ENCODE measurements around the gene NCAM2.
A peak's percentile ranks its signal among the peaks of the same experiment; 100 is the strongest.

NCAM2 gene

DNA sequence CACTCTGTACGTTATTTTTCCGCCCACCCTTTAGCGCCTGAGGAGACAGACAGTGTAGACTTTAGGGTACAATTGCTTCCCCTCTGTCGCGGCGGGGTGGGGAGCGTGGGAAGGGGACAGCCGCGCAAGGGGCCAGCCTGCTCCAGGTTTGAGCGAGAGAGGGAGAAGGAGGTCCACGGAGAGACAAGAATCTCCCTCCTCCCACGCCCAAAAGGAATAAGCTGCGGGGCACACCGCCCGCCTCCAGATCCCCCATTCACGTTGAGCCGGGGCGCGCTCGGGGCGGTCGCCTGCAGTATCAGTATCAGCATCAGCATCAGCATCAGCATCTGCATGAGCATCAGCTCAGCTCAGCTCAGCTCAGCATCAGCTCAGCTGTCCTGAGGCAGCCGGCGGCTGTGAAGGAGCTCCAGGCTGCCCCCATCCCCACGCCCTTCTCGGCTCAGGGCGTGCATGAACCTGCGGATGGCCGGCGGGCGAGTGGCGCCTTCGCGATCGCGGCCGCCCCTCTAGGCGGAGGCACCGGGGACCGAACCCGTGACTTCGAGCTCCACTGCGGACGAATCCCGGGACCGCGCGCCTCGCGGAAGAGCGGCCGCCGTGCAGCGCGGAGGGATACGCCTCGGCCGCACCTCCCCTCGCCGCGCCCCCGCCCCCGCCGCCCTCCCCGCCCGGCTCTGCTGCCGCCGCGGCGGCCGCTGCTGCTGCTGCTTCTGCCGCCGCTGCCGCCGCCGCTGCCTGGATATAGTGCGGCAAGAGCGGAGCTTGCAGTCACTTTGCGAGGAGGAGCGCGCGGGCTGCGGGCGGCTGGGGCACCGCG, at the start of gene NCAM2:
NCAM2 (plus strand) TSS at position 774 of the 820 bp plus-strand sequence.
- peak; percentile 19 to 36 for DNase-seq (ENCODE audit: low read depth in 1 of 2, low spot score in 1 of 2)

DNA sequence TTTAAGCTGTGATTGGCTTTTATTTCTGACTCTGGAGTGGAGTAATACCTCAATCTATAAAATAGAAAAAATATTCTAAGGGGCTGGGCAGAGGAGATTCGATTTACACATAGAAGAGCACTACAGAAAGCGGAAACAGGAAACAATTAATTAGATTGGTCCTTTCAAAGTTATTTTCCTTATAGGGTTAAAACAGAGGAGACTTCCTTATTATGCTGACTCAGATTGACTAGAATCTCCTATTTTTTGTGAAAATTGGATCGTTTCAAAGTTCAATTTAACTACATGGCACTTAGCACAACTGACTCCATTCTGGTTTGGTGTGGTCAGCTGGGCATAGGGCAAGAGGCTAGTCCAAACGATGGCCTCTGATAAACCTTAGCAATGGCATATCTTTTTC, 48.3 kb upstream of the NCAM2 start:
- no peak for DNase-seq (ENCODE audit: low read depth in 1 of 2, low spot score in 1 of 2)

DNA sequence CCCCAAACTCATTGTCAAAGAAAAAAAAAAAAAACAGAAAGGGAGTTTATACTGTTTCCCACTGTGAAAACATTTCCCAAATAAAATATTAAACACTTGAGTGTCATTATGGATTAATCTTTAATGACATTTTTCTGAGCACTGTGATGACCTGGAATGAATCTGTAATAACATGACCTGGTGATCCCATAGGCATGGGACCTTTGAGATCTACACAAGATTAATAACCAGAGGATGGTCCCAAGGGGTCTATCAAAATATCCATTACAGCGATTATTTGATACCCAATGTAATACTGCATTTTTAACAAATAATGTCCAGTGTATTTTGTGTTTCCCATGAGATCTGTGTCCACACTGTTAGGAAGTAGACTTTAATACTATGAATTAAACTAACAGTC, 32.4 kb upstream of the NCAM2 start:
- DNase-seq (ENCODE audit: low read depth in 1 of 2, low spot score in 1 of 2), result no peak

DNA sequence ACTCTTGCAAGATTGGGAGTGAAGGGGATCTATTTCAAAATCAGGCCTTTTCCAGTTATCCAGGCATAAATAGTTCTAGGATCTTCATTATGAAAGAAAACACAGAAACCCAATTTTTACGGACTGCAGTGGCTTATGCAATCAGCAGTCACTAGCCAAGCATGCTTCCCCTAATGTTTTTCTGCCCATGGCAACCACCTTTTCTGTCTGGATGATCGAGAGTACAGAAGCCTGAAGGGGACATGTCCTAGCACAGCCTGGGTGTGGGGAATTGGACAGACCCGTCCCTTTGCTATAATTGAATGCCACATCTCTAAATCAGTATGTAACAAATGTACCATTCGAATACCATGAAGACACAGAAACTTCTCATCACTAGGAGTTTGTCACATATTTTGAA, 29.8 kb upstream of the NCAM2 start:
- DNase-seq (ENCODE audit: low read depth in 1 of 2, low spot score in 1 of 2), result no peak

DNA sequence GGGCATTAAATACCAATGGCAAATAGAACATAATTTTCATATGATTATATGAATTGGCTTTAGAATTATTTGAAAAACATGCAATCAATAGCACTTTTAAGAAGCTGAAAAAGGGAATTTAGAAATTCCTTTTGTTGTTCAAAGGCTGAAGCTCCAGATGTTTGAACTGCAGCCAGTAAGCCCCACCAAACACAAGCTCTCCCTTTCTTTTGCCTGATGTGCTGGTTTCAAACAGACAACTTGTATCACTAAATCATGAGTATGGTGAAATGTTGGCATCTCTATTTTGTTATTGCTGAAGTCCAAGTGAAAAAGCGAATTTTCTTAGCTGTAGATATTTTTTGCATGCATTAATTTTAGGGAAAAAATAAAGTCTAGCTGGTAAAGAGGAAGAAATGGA, 27.5 kb upstream of the NCAM2 start:
- no peak for DNase-seq (ENCODE audit: low read depth in 1 of 2, low spot score in 1 of 2)

DNA sequence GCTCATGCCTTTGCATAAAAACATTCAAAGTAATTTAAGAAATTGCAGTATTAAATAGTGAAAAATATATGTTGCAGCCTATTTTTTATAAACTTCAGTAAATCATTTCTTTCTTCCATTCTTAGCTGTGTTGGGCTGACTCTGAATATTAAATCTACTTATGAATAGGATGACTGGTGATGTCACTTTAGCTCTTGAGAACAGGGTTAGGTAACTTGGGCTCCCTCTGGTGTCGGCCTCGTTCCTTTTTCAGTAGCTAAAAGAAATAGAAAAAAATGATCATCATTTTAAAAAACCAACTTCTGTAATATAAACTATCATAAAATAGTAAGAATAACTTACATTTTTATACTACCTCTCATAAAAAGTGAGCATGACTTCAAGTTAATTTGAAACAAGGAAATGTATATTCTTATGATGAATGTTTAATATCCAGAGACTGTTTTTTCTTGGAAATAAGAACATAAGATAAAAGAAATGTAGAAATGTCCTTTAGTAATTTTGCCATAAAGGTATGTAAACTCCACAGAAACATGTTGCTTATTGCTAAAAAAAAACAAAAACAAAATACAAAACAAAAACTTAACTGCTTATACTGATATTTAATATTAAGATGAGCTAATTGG, 26.8 kb upstream of the NCAM2 start:
- DNase-seq (ENCODE audit: low read depth in 1 of 2, low spot score in 1 of 2), result no peak

DNA sequence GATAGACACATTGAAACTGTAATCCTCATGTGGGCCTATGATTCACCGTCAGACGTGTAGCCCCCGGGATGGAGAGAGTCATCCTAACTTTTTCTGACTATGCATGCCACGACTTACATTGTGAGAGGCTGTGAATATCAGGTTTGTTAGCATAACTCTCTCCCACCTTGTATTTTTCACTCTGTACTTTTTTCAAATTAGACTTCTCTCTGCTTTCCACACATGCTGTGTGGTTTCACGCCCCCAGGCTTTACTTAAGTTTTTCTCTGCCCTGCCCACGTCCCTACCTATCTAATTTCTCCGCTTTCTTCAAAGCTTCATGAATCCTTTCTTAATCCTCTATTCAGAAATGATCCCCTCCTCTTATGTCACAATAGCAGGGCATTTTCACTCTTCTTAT, 3.4 kb upstream of the NCAM2 start:
- no peak for DNase-seq (ENCODE audit: low read depth in 1 of 2, low spot score in 1 of 2)

DNA sequence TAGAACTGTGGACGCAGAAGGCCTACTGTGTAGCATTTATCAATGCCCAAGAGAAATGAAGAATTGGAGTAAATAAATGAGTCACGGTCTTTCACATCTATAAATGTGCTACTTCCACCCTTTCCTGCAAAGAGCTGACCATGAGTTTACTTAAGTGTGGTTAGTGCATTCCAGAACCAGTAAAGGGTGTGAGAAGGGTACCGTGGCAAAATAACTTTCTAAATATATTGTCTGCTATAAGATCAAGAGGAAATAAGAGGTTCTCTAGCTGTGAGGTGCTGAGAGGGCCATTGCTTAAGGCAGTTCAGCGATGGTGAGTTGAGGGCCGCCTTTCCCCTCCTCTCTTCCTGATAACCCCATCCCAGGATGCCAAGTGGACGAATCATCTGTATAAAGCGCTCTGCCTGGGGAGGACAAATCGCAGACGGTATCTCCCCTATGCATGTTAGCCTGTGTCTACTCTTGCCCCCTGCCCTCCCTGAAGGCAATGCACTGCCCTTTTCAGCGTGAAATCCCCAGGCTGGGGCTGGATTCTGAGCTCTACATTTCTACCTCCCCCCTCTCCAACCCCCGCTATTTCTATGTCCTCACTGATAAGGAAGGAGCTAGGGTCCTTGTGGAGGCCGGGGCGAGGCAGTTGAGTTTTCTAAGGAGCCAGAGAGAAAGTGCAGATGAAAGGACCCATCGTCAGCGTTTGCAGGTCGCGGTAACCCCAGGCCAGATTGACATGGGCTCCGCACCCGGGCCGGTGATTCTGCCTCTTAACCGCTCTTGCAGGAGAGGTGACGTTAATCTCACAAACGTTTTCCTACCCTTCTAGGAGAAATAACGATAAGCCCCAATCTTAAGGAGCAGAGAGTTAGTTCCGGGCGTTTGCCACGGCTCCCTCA, 1.5 kb upstream of the NCAM2 start:
- no peak for DNase-seq (ENCODE audit: low read depth in 1 of 2, low spot score in 1 of 2)

DNA sequence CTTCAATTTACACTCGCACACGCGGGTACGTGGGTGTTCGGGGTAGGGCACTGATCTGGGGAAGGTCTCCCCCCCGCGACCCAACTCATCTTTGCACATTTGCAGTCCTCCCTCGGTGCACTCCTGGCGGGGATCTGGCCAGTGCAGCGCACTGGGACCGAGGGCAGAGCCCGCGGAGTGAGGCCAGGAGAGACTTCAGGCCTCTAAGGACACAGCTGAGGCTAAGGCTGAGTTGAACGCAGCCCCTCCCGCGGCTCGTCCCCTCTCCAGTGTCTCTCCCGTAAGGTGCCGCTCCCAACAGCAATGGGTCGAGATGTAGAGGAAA, 936 bp upstream of the NCAM2 start:
- no peak for DNase-seq (ENCODE audit: low read depth in 1 of 2, low spot score in 1 of 2)

DNA sequence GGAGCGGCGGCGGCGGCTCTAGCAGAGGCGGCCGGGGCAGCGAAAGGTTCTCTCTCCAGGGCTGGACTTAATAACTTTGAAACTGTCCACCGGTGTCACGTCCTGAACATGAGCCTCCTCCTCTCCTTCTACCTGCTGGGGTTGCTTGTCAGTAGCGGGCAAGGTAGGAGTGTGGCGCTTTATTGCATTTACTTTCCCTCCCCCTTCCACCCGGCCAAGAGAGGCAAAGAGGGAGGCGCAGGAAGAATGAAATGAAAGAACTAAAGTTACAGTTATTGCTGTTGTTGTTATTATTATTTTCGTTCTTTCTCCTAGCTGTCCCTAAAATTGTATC, 214 bp downstream of the NCAM2 start:
- no peak for DNase-seq (ENCODE audit: low read depth in 1 of 2, low spot score in 1 of 2)

DNA sequence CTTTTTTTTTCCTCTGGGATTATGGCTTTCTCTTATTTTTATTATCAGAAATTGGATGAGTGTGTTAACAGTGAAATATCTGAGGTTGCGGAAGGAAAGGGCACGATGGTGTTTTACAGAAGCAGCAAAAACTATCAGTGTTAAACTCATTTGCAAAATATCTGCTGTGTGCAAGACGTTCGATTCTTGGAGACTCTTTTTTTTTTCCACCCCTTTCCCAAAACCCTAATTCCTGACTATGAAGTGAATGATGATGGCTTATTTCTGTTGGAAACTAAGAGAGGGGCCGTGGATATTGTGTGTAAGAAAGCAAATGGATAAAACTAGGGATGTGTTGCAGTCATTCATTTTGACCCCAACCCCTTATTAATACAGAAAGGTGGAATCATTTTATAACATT, 677 bp downstream of the NCAM2 start:
- DNase-seq (ENCODE audit: low read depth in 1 of 2, low spot score in 1 of 2), result no peak

DNA sequence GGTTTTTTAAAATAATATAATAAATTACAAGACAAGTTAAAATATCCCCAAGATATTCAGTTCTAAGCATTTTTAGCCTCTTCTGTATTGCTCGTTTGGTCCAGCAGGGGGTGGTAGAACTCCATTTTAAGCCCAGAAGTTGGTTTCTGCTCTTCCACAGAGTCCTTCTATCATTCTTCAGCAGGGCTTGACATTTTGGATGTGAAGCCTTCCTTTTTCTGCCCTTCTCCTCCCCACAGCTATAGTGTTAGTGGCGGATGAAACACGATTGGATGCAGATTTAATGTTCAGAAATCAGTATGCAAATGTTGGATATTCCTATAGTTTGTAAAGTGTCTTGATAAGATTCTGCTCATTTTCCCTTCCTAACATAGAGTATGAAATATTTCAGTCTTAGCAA, 1.4 kb downstream of the NCAM2 start:
- peak in 1 of 2 donors; percentile 3 for DNase-seq (ENCODE audit: low read depth in 1 of 2, low spot score in 1 of 2)

DNA sequence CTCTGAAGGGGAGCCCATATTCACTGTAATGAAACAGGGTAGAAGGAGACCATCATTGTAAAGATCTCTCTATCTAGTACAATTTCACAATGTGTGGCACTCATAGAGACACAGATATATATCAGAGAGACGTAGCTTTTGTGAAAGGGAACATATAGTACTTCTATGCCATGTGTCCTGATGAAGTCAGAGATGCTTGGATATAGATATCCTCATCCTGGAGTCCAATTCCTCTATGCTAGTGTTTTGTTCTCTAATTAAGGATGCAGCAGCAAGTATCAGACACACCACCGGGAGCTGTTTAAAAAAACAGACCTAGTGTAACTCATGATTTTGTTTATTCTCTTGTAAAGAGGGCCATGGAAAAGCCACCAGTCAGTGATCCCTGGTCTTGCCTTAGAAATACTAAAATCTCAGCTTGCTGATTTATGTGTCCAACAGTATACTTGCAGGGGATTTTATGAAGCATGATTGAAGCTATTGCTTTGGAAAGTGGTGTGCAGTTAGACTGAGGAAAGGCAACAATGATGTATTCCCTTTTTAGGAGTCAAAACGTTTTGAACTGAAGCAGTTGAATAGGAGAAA, 2.5 kb downstream of the NCAM2 start:
- DNase-seq (ENCODE audit: low read depth in 1 of 2, low spot score in 1 of 2), result no peak

DNA sequence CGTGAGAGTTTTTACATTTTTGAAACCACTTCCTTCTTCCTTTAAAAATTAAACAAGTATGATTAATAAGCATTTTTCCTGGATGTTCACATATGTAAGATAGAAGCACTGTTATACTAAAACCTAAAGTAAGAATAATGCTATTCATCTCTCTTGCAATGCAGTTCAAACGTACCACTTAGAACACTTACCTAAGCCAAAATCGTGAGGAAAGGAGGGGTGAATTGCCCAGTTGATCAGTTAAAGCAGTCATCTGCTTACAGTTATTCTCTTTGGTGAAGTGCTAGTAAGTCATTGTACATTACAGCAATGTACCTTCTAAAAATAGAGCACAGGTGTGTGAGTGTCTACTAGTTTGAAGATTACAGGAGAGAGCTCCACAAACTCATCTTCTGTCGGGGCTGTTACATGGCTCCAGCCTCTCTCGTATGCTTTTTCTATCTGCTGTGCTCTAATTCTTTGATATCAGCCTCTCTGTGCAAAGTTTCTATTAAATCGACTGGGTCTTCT, 3.4 kb downstream of the NCAM2 start:
- DNase-seq (ENCODE audit: low read depth in 1 of 2, low spot score in 1 of 2), result no peak

DNA sequence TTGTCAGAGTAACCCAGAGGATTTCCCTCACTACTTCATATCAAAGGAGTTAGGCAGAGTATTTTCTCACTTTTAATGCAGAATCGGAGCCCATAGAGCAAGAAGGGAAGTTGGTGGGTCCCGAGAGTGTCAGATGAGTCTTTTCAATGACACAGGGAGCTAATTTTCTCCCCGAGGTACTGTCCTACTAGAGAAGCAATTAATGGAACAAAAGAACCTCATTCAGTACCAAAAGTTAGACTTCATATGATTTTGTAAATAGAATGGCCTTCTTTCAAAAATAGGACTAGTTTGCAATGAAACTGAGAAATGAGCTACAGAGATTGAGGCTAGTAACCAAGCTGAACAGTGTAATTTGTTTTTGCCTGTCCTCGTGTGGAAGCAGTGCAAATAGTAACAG, 3.9 kb downstream of the NCAM2 start:
- no peak for DNase-seq (ENCODE audit: low read depth in 1 of 2, low spot score in 1 of 2)

DNA sequence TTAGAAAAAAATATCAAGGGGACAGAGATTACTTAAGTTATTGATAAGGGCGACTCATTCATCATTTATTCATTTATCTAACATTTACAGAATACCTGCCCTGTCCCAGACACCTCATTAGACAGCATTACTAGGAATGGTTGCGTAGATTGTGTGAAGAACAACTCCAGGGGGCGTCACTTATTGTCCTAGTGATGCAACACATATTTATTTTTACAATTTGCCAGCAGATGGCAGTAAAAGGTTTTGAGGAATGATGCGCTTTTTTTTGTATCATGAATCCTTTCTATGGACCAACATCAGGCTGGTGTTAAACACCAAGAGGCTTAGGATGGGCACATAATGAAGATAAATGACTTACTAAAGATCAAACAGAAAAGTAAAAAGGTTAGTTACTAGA, 5.5 kb downstream of the NCAM2 start:
- DNase-seq (ENCODE audit: low read depth in 1 of 2, low spot score in 1 of 2), result no peak

DNA sequence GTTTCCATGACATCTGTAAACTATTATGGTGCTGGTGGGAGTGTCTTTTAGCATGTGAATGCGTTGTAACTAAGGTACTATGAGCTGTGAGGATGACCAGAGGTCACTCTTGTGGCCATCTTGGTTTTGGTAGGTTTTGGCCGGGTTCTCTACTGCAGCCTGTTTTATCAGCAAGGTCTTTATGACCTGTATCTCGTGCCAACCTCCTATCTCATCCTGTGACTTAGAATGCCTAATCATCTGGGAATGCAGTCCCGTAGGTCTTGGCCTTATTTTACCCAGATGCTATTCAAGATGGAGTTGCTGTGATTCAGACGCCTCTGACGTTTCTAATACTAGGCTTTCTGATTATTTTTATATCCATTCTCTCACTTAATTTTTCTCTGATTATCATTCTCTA, 9.4 kb downstream of the NCAM2 start:
- DNase-seq (ENCODE audit: low read depth in 1 of 2, low spot score in 1 of 2), result no peak

DNA sequence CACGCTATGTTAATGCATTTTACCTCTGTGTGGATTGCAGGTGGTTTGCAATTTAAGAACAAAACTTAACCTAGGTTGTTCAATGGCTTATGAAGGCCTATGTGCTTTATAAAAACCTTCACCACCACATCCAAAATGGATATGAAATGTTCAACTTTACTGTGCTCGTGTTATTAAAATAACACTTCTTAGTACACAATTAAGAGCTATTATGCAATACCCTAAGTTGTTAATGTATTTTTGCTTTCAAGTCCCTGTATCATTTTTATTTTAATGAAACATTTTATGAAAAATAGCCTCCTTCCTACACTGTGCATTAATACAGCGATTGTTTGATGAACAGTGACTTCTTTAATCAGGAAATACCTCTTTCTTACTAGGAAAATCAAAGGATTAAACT, 12.0 kb downstream of the NCAM2 start:
- DNase-seq (ENCODE audit: low read depth in 1 of 2, low spot score in 1 of 2), result no peak

DNA sequence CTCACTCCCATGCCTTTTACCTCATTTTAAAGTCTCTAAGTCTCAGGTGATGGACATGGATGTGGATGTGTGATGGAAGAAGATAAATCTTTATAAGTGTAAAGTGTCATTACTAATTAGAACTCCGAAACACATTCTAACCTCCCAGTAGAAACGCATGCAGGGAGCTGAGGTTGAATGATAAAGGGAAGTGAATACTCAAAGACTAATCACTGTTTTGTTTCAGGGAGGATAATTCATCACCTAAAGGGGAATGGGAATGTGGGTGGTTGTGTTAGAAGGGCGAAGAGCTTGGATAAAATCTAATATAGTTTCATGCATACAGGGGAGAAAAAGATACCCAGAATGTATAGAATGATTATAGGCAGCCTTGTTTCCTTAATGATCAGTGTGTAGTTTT, 12.5 kb downstream of the NCAM2 start:
- no peak for DNase-seq (ENCODE audit: low read depth in 1 of 2, low spot score in 1 of 2)

DNA sequence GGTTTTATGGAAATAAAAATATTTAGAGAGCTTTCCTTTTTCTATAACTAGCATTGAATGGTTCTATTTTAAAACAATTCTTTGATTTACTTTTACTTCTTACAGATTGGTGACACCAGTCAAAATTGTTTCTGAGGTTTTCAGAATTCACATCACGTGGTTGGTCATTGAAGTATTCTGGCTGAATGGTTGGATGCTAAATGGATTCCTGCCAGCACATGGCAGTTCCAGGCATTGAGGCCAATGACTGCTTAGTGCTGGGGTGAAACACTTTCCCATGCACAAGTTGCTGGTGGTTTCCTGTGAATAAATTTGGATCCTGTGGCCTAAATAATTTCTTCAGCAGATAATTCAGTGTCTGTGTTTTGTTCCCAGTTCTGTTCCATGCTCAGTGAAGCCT, 20.6 kb downstream of the NCAM2 start:
- no peak for DNase-seq (ENCODE audit: low read depth in 1 of 2, low spot score in 1 of 2)

DNA sequence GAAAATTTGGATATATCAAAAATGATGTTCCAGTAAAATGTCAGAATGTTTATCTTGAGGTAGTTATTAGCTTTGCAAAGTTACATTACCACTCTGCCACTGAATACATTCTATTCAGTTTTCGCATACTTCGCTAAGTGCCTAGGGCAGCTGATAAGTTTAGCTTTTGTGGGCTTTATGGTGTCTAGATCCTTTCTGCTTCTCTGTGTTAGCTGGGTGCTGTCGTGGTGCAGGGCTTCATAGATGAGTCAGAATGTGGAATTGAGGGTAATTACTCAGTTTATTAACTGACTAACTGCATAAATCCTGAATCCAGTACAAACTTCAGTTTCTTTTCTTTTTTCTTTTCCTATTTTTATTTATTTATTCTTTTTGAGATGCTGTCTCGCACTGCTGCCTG, 21.5 kb downstream of the NCAM2 start:
- no peak for DNase-seq (ENCODE audit: low read depth in 1 of 2, low spot score in 1 of 2)

DNA sequence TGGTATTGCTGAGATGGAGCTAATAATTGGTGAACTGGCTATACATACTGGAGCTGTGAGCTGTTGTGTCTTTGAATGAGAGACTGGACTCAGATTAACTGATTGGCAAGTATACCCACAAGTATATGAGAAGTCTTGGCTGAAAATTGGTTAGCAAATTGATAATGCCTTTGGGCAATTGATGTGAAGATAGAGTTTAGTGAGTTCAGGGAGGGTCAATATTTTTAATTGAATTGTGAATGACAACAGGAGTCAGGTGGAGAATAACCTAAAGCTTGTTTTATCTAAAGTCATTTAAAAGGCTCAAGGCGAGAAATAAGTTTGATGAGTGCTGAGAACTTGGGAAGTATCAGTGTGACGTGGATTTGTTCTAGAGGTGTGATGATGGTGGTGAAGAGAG, 27.5 kb downstream of the NCAM2 start:
- DNase-seq (ENCODE audit: low read depth in 1 of 2, low spot score in 1 of 2), result no peak
